ENCODE results near the gene PTPRJ. TPM values are rescaled to one million over a fixed set of nuclear protein-coding genes. Genes with fewer than 3 reads are reported as not detected.

PTPRJ gene
- total and polyA plus RNA-seq, 9 of the 15 experiments (the other 6 are each of a cell fraction or from before 2014, with no cell fraction given): 0.56 to 10.7 (median 4.8) TPM

DNA sequence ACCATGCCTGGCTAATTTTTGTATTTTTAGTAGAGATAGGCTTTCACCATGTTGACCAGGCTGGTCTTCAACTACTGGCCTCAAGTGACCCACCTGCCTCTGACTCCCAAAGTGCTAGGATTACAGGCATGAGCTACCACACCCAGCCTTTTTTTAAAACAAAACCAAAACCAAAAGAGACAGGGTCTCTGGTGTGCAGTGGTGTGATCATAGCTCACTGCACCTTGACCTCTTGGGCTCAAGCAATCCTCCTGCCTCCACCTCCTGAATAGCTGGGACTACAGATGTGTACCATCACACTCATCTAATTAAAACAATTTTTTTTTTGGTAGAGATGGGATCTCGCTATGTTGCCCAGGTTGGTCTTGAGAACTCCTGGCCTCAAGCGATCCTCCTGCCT lies 77.7 kb downstream of the PTPRJ start:
- Histone ChIP-seq H3K4me3 (no peak overlapping the region), H3K9ac (ENCODE audit: insufficient read depth in 1 of 2, low read depth in 2 of 2, low read length in 2 of 2) (no peak overlapping the region), H3K27me3 (ENCODE audit: control insufficient read depth in 2 of 2, insufficient read depth in 2 of 2, low read length in 2 of 2) (no peaks in the 10 kb centered on the region), H3K4me1 (replicated peaks in 1 of 2; ENCODE audit: control insufficient read depth in 2 of 2, insufficient read depth in 2 of 2, low read length in 2 of 2) (peaks cover 48 to 56% of the 10 kb centered on the region in 2 experiments), H3K27ac (ENCODE audit: extremely low read depth, low read depth, low read length) (no peak overlapping the region), H2AFZ (ENCODE audit: low read depth, low read length) (no peak overlapping the region), H4K20me1 (replicated peaks; ENCODE audit: control insufficient read depth, insufficient read depth, low read length) (no peaks in the 10 kb centered on the region), H3K9me1 (ENCODE audit: control insufficient read depth, insufficient read depth, low read length) (no peaks in the 10 kb centered on the region), H3K9me3 (replicated peaks; ENCODE audit: control insufficient read depth, insufficient read depth, low read depth, low read length) (no peaks in the 10 kb centered on the region), H3K4me2 (ENCODE audit: insufficient read depth, low read length) (no peak overlapping the region), H3K79me2 (ENCODE audit: control insufficient read depth, insufficient read depth, low read length) (no peaks in the 10 kb centered on the region), H3K36me3 (ENCODE audit: control insufficient read depth, insufficient read depth, low read length) (no peaks in the 10 kb centered on the region)
- no peak for ATAC-seq
- DNase-seq (ENCODE audit: extremely low read depth in 1 of 4, low spot score in 3 of 4): no peak
- ChIA-PET CTCF (ENCODE audit: low intra/inter-chr PET ratio) (no interaction called here), POLR2A (interaction anchor here (0.6 to 2.3 kb wide), 3 partner anchors 12 to 24 kb away, joined by 3 to 7 read pairs (median 4); no protein-coding TSS in a partner anchor)
- intact Hi-C loops (cut with micrococcal nuclease) (no loop called here), in situ Hi-C loops (cut with MboI) (no loop called here)
- BruUV-seq (replicated peaks): no TSS peak
- FAIRE-seq: no peak
- WGBS (ENCODE audit: insufficient coverage, low coverage, missing lambda C conversion rate): 91% methylated on average over 2 of the region's 2 CpGs
- TF ChIP-seq NFIX (CRISPR knock-in tag; IDR thresholded peaks at IDR 0.05; ENCODE audit: low read depth) (no peak), NR2C2 (CRISPR knock-in tag; IDR thresholded peaks at IDR 0.05) (no peak), NR2C2 (tag; IDR thresholded peaks at IDR 0.05) (peak; percentile 49; the same call in 1 of the 2 replicates), RBM22 (IDR thresholded peaks at IDR 0.05; ENCODE audit: low read depth, low read length, poor library complexity, severe bottlenecking) (no peak), L3MBTL2 (IDR thresholded peaks at IDR 0.05) (peak; percentile 40; the same call in 1 of the 2 replicates)
- TF ChIP-seq, protein P1, sequence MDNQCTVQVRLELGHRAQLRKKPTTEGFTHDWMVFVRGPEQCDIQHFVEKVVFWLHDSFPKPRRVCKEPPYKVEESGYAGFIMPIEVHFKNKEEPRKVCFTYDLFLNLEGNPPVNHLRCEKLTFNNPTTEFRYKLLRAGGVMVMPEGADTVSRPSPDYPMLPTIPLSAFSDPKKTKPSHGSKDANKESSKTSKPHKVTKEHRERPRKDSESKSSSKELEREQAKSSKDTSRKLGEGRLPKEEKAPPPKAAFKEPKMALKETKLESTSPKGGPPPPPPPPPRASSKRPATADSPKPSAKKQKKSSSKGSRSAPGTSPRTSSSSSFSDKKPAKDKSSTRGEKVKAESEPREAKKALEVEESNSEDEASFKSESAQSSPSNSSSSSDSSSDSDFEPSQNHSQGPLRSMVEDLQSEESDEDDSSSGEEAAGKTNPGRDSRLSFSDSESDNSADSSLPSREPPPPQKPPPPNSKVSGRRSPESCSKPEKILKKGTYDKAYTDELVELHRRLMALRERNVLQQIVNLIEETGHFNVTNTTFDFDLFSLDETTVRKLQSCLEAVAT (IDR thresholded peaks at IDR 0.05): no peak

All from K562 (cell line).